Endothelial cell of umbilical vein (primary cell): ENCODE results near the gene ADCY3.

Source experiments
- EZH2 ChIP-seq: IDR thresholded peaks from 2 replicates; pipeline ENCODE4 v1.6.1; 2012; ENCODE audit warnings: borderline replicate concordance, low read depth, mild to moderate bottlenecking, moderate library complexity, low read length, inconsistent platforms; ENCODE audit not compliant: severe bottlenecking
- JUN ChIP-seq: IDR thresholded peaks from 2 replicates; pipeline ENCODE4 v1.6.1; 2011; ENCODE audit warnings: borderline replicate concordance, low read depth; ENCODE audit not compliant: insufficient read length, insufficient read depth
- MYC ChIP-seq: IDR thresholded peaks from one replicate; pipeline ENCODE4 v1.6.1; 2011; ENCODE audit warnings: mild to moderate bottlenecking, low read depth, low read length
- POLR2A ChIP-seq: IDR thresholded peaks from 2 replicates; pipeline ENCODE4 v1.6.1; 2012; ENCODE audit warnings: low read depth, mild to moderate bottlenecking, control low read depth, low read length
- POLR2AphosphoS5 ChIP-seq: IDR thresholded peaks from 2 replicates; pipeline ENCODE4 v1.6.1; 2012; ENCODE audit warnings: low read depth, mild to moderate bottlenecking, control low read depth, low read length, moderate library complexity; ENCODE audit not compliant: insufficient read depth
- TF ChIP-seq, protein P1 (sequence below), 2 donors: IDR thresholded peaks; 1 replicate in 1 of 2; 2 replicates in 1 of 2; pipeline ENCODE4 v1.5.1; 2011; ENCODE audit warnings: low read length in 2 of 2, mild to moderate bottlenecking in 2 of 2, moderate library complexity in 2 of 2, control low read depth in 1 of 2, inconsistent platforms in 1 of 2, low read depth in 1 of 2; ENCODE audit not compliant: insufficient read depth in 1 of 2; ENCODE audit errors: extremely low read depth in 1 of 2
- TF ChIP-seq, protein P2 (sequence below): IDR thresholded peaks from 2 replicates; pipeline ENCODE4 v1.6.1; 2011; ENCODE audit not compliant: insufficient read depth, insufficient read length

DNA sequence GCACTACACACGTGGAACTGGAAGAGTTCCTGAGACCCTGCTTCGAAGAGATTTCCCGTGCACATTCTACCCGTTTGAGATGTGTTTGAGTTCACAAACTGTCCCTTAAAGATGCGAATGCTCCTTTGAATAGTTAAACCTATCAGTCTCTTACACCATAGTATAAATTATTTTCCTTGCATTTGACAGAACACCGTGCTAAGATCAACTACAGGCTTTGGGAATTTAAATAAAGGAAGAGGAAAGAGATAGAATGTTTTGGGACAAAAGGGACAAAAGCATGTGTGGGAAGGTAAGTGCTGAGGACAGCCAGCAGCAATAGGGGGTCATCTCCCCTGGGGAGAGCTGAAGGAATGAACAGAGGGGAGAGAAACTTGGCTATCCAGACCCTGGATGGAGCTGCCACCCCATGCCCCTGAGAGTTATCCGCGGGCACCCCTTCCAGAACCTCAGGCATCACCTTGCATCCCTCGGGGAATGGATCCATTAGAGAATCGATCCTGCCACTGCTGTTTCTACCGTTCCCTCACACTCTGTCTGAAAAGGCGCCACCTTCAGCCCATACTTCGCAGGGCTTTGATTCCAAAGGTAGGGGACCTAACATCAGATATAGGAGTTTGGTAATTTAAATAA is 888 bp upstream of the ADCY3 start:
- TF ChIP-seq, protein P1, sequence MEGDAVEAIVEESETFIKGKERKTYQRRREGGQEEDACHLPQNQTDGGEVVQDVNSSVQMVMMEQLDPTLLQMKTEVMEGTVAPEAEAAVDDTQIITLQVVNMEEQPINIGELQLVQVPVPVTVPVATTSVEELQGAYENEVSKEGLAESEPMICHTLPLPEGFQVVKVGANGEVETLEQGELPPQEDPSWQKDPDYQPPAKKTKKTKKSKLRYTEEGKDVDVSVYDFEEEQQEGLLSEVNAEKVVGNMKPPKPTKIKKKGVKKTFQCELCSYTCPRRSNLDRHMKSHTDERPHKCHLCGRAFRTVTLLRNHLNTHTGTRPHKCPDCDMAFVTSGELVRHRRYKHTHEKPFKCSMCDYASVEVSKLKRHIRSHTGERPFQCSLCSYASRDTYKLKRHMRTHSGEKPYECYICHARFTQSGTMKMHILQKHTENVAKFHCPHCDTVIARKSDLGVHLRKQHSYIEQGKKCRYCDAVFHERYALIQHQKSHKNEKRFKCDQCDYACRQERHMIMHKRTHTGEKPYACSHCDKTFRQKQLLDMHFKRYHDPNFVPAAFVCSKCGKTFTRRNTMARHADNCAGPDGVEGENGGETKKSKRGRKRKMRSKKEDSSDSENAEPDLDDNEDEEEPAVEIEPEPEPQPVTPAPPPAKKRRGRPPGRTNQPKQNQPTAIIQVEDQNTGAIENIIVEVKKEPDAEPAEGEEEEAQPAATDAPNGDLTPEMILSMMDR (IDR thresholded peaks at IDR 0.05; ENCODE audit: extremely low read depth in 1 of 2, insufficient read depth in 1 of 2, low read depth in 1 of 2, low read length in 2 of 2): peak in 1 of 2 donors; percentile 10
- no peak for TF ChIP-seq EZH2
- TF ChIP-seq POLR2A: no peak
- TF ChIP-seq, protein P2, sequence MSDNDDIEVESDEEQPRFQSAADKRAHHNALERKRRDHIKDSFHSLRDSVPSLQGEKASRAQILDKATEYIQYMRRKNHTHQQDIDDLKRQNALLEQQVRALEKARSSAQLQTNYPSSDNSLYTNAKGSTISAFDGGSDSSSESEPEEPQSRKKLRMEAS: no peak
- TF ChIP-seq JUN: no peak
- TF ChIP-seq MYC: no peak
- TF ChIP-seq POLR2AphosphoS5: no peak
